PFSK-1 (cell line): Measurements from ENCODE around the gene THUMPD2.
A peak's percentile ranks its signal among the peaks of the same experiment; 100 is the strongest.

Experiments
- FOXP2 ChIP-seq: optimal IDR thresholded peaks from 2 replicates; pipeline ENCODE3; 2011; ENCODE audit warnings: borderline replicate concordance, control low read depth, inconsistent platforms; ENCODE audit not compliant: insufficient read depth; ENCODE audit errors: extremely low read length, extremely low read depth
- POLR2AphosphoS5 ChIP-seq: IDR thresholded peaks from 2 replicates; pipeline ENCODE4 v1.6.1; 2012; ENCODE audit warnings: low read depth, mild to moderate bottlenecking, control low read depth, low read length, moderate library complexity
- REST ChIP-seq, 2 experiments: IDR thresholded peaks; 2 replicates each; pipeline versions ENCODE4 v1.6.1 to v1.8.0; 2011 to 2012; ENCODE audit warnings: low read depth in 2 of 2, low read length in 2 of 2, control low read depth in 1 of 2, inconsistent platforms in 1 of 2, mild to moderate bottlenecking in 1 of 2, moderate library complexity in 1 of 2; ENCODE audit not compliant: insufficient read depth in 1 of 2
- SIN3A ChIP-seq: IDR thresholded peaks from 2 replicates; pipeline ENCODE4 v1.6.1; 2012; ENCODE audit warnings: mild to moderate bottlenecking, low read length, moderate library complexity, borderline replicate concordance; ENCODE audit not compliant: insufficient read depth
- TAF1 ChIP-seq: IDR thresholded peaks from 2 replicates; pipeline ENCODE4 v1.6.1; 2012; ENCODE audit warnings: low read length, control low read depth, borderline replicate concordance; ENCODE audit not compliant: insufficient read depth

THUMPD2 gene

DNA sequence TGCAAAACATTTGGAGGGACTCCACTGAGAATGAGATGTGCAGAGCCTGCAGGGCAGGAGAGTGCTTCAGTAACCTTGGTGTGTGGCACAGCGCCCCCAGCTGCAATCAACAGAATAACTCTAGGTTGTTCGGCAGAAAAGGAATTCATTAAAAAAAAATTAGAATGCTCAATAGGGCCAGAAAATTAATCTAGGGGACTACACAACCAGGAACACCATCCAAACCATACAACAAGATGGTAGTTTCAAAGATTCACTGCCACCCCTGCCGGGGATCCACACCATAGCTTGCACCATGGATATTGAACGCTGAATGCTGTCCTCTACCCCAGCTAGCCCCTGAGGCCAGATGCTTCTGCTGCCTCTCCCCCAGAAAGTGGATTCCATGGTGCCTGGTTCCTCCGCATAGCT lies 50.1 kb downstream of the THUMPD2 start:
- TF ChIP-seq REST (IDR thresholded peaks at IDR 0.05; ENCODE audit: insufficient read depth in 1 of 2, low read depth in 2 of 2, low read length in 2 of 2) (no peak), POLR2AphosphoS5 (no peak), SIN3A (no peak), TAF1 (no peak), FOXP2 (no peak)

- TF ChIP-seq REST (IDR thresholded peaks at IDR 0.05; ENCODE audit: insufficient read depth in 1 of 2, low read depth in 2 of 2, low read length in 2 of 2), result peak in 1 of 2 experiments; percentile 55; a peak in 2 of 4 replicates
These were observed 51.0 kb downstream of the THUMPD2 start for GRCh38 chr2:39728085-39728484.

DNA sequence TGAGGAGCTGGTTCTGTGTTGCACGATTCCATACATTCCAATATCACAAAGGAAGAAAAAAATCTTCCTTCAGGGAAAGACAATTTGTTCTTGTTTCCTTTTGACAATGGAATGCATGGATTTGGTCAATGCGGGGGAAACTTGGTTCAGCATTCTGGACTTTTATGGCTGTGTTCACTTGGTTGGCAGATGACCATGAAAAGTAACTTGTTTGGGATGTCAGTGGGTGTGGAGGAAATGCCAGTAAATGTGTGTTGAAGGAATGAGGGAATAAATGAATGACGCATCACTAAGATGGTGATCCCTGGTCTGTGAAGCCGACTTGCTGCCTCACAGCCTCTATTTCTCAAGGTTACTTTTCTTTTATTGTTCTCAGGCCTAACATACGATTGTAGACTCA lies 53.7 kb downstream of the THUMPD2 start:
- TF ChIP-seq POLR2AphosphoS5, result no peak
- TF ChIP-seq TAF1, result no peak
- no peak for TF ChIP-seq SIN3A
- no peak for TF ChIP-seq FOXP2
- no peak for TF ChIP-seq REST (IDR thresholded peaks at IDR 0.05; ENCODE audit: insufficient read depth in 1 of 2, low read depth in 2 of 2, low read length in 2 of 2)

GRCh38 chr2:39724828-39725144 lies 54.3 kb downstream of the THUMPD2 start:
- no peak for TF ChIP-seq FOXP2

GRCh38 chr2:39723946-39724827 lies 54.9 kb downstream of the THUMPD2 start:
- TF ChIP-seq REST (IDR thresholded peaks at IDR 0.05; ENCODE audit: insufficient read depth in 1 of 2, low read depth in 2 of 2, low read length in 2 of 2) (no peak), POLR2AphosphoS5 (no peak), FOXP2 (no peak), SIN3A (no peak), TAF1 (no peak)
